PC-3 (cell line): ENCODE results near the gene KRTAP2-3. TPM values are rescaled to one million over a fixed set of nuclear protein-coding genes. Genes with fewer than 3 reads are reported as not detected.
A peak's percentile ranks its signal among the peaks of the same experiment; 100 is the strongest.

Experiments
- ATAC-seq: fragments of 200-7000 bp; cut with Tn5 transposase; 2 replicates; pipeline ENCODE4 v1.9.1; 2020; ENCODE audit warnings: mild to moderate bottlenecking, moderate library complexity
- BruUV-seq: library from RNA; stranded (reverse); fragments of 400-500 nt; replicated peaks from 2 replicates; lab custom pipeline; 2021; lab: Mats Ljungman, UMichigan
- CTCF ChIA-PET: fragments of 300-600 bp; sonication (Branson Sonifier 250); formaldehyde crosslinking; loops from one replicate; lab custom pipeline; 2022; ENCODE audit warnings: antibody characterized with exemption; lab: Charles Lee
- POLR2A ChIA-PET: fragments of 300-600 bp; sonication (Branson Sonifier 250); formaldehyde crosslinking; loops from one replicate; lab custom pipeline; 2022; ENCODE audit warnings: antibody characterized with exemption; ENCODE audit not compliant: unreplicated experiment; lab: Charles Lee
- DNase-seq: peaks from one replicate; pipeline ENCODE4 v3.0.0-alpha.2; 2015
- H2AFZ ChIP-seq: fragments of 300-600 bp; sonication (generic); 2 replicates; pipeline ENCODE4 v1.6.0; 2016; ENCODE audit warnings: antibody characterized with exemption, low read length
- H3F3A ChIP-seq: fragments of 300-600 bp; sonication (generic); one replicate; pipeline ENCODE4 v1.6.0; 2017; ENCODE audit warnings: antibody characterized with exemption, low read length, control low read depth, mild to moderate bottlenecking; ENCODE audit not compliant: unreplicated experiment
- H3K27ac ChIP-seq: fragments of 300-600 bp; sonication (generic); 2 replicates; pipeline ENCODE4 v1.5.1; 2016; ENCODE audit warnings: mild to moderate bottlenecking, low read length
- H3K27me3 ChIP-seq: fragments of 300-600 bp; sonication (generic); 2 replicates; pipeline ENCODE4 v1.6.1; 2016; ENCODE audit warnings: low read length, mixed read lengths
- H3K36me3 ChIP-seq: fragments of 300-600 bp; sonication (generic); 2 replicates; pipeline ENCODE4 v1.6.1; 2016; ENCODE audit warnings: low read depth, mixed run types, low read length, mixed read lengths
- H3K4me1 ChIP-seq: fragments of 300-600 bp; sonication (generic); 2 replicates; pipeline ENCODE4 v1.5.1; 2016; ENCODE audit warnings: low read length; ENCODE audit not compliant: insufficient read depth
- H3K4me2 ChIP-seq: fragments of 300-600 bp; sonication (generic); 2 replicates; pipeline ENCODE4 v1.6.0; 2016; ENCODE audit warnings: low read length
- H3K4me3 ChIP-seq: fragments of 300-600 bp; sonication (generic); 2 replicates; pipeline ENCODE4 v1.5.1; 2016; ENCODE audit warnings: mild to moderate bottlenecking, low read length, mixed read lengths
- H3K79me2 ChIP-seq: fragments of 300-600 bp; sonication (generic); 2 replicates; pipeline ENCODE4 v1.6.1; 2017; ENCODE audit warnings: low read length, mixed read lengths
- H3K9ac ChIP-seq: fragments of 300-600 bp; sonication (generic); 2 replicates; pipeline ENCODE4 v1.6.0; 2016; ENCODE audit warnings: mild to moderate bottlenecking, low read length
- H3K9me2 ChIP-seq: fragments of 300-600 bp; sonication (generic); replicated peaks from 2 replicates; pipeline ENCODE4 v1.6.1; 2016; ENCODE audit warnings: mixed run types, low read length, mixed read lengths
- H3K9me3 ChIP-seq: fragments of 300-600 bp; sonication (generic); 2 replicates; pipeline ENCODE4 v1.6.1; 2016; ENCODE audit warnings: low read length, mixed read lengths
- H4K20me1 ChIP-seq: fragments of 300-600 bp; sonication (generic); 2 replicates; pipeline ENCODE4 v1.6.1; 2016; ENCODE audit warnings: low read length, mixed read lengths
- CTCF ChIP-seq: fragments of 300-600 bp; sonication (generic); conservative IDR thresholded peaks from 2 replicates; pipeline ENCODE4 v1.5.1; 2017; ENCODE audit warnings: antibody characterized with exemption, low read depth, mild to moderate bottlenecking, low read length
- EZH2 ChIP-seq: fragments of 300-600 bp; sonication (generic); IDR thresholded peaks from one replicate; pipeline ENCODE4 v1.6.1; 2017; ENCODE audit warnings: antibody characterized with exemption, mild to moderate bottlenecking, low read length; ENCODE audit not compliant: unreplicated experiment
- EZH2phosphoT487 ChIP-seq: fragments of 300-600 bp; sonication (generic); IDR thresholded peaks from 2 replicates; pipeline ENCODE4 v1.6.1; 2018; ENCODE audit warnings: mild to moderate bottlenecking, antibody characterized with exemption, low read length, borderline replicate concordance
- intact Hi-C: fragments of 100-400 bp; cut with micrococcal nuclease; formaldehyde crosslinking; loops from 2 replicates; pipeline ENCODE4 v1.9.0; 2023
- total RNA-seq: library from RNA; depleted of rRNA; stranded (reverse); fragments of >200 nt; gene quantifications from 2 replicates; pipeline ENCODE4 v1.2.3, GENCODE V29; 2014

Gene KRTAP2-3
- total RNA-seq, 1 experiment from 2014 or later, result 10.8 TPM

- Histone ChIP-seq H2AFZ (no peak overlapping the region), H3K4me1 (peaks cover 27% of the 10 kb centered on the region), H3K36me3 (no peaks in the 10 kb centered on the region), H3K4me3 (no peak overlapping the region), H3K79me2 (no peaks in the 10 kb centered on the region), H3K27me3 (no peaks in the 10 kb centered on the region), H4K20me1 (no peaks in the 10 kb centered on the region), H3K9me3 (no peaks in the 10 kb centered on the region), H3K9me2 (no peaks in the 10 kb centered on the region), H3K9ac (no peak overlapping the region), H3K27ac (no peak overlapping the region), H3K4me2 (no peak overlapping the region), H3F3A (no peaks in the 10 kb centered on the region)
- no TSS peak for BruUV-seq
- ChIA-PET POLR2A (no interaction called here), CTCF (no interaction called here)
- no peak for TF ChIP-seq CTCF
- TF ChIP-seq EZH2, result no peak
- no peak for TF ChIP-seq EZH2phosphoT487
- ATAC-seq, result no peak
- intact Hi-C loops, result no loop called here
- no peak for DNase-seq
Measured at GRCh38 chr17:41015454-41015853, 44.5 kb downstream of the KRTAP2-3 start.

- ATAC-seq, result no peak
- H4K20me1 ChIP-seq, result no peaks in the 10 kb centered on the region
- ChIA-PET POLR2A (no interaction called here), CTCF (interaction anchor here (1.3 kb wide), 1 partner anchor 309 kb away, joined by 4 read pairs; no protein-coding TSS in a partner anchor)
- no peaks in the 10 kb centered on the region for H3K9me3 ChIP-seq
- TF ChIP-seq EZH2 (no peak), CTCF (no peak), EZH2phosphoT487 (no peak)
- no TSS peak for BruUV-seq
- no peaks in the 10 kb centered on the region for H3K79me2 ChIP-seq
- no peak overlapping the region for H2AFZ ChIP-seq
- H3K9ac ChIP-seq, result no peak overlapping the region
- intact Hi-C loops, result no loop called here
- peaks cover 42% of the 10 kb centered on the region for H3K4me1 ChIP-seq
- H3F3A ChIP-seq, result peaks cover 5% of the 10 kb centered on the region
- peak overlapping the region; percentile 6 for H3K4me2 ChIP-seq
- H3K27me3 ChIP-seq, result no peaks in the 10 kb centered on the region
- H3K27ac ChIP-seq, result peak overlapping the region; percentile 79
- H3K36me3 ChIP-seq, result no peaks in the 10 kb centered on the region
- no peaks in the 10 kb centered on the region for H3K9me2 ChIP-seq
- H3K4me3 ChIP-seq, result no peak overlapping the region
- DNase-seq, result no peak
Measured at GRCh38 chr17:41013606-41014005, 46.3 kb downstream of the KRTAP2-3 start.

GRCh38 chr17:41013181-41013580 lies 46.7 kb downstream of the KRTAP2-3 start:
- intact Hi-C loops, result no loop called here
- Histone ChIP-seq H2AFZ (no peak overlapping the region), H3K27ac (peak overlapping the region; percentile 79), H3K36me3 (no peaks in the 10 kb centered on the region), H3K4me3 (no peak overlapping the region), H3K4me1 (peaks cover 46% of the 10 kb centered on the region), H3K9ac (no peak overlapping the region), H3K4me2 (peak overlapping the region; percentile 6), H3F3A (peaks cover 5% of the 10 kb centered on the region), H3K79me2 (no peaks in the 10 kb centered on the region), H4K20me1 (no peaks in the 10 kb centered on the region), H3K9me3 (no peaks in the 10 kb centered on the region), H3K9me2 (no peaks in the 10 kb centered on the region), H3K27me3 (no peaks in the 10 kb centered on the region)
- peak; percentile 86 for DNase-seq
- ChIA-PET POLR2A (no interaction called here), CTCF (interaction anchor here (1.3 kb wide), 1 partner anchor 309 kb away, joined by 4 read pairs; no protein-coding TSS in a partner anchor)
- BruUV-seq, result no TSS peak
- ATAC-seq, result peak; percentile 86
- TF ChIP-seq EZH2, result no peak
- no peak for TF ChIP-seq EZH2phosphoT487
- TF ChIP-seq CTCF, result no peak
